CD4-positive, alpha-beta T cell treated with Interleukin-4 for 4 hours (primary cell): Measurements from ENCODE around the gene MARF1.
"Not testable (repeated sequence)": the region's sequence is repeated elsewhere in the genome, so short reads cannot be mapped to it uniquely, and the experiment has no call there.

ENCODE experiments used
- DNase-seq: peaks from one replicate; pipeline ENCODE4 v3.0.0-alpha.2; 2020

MARF1 gene

DNA sequence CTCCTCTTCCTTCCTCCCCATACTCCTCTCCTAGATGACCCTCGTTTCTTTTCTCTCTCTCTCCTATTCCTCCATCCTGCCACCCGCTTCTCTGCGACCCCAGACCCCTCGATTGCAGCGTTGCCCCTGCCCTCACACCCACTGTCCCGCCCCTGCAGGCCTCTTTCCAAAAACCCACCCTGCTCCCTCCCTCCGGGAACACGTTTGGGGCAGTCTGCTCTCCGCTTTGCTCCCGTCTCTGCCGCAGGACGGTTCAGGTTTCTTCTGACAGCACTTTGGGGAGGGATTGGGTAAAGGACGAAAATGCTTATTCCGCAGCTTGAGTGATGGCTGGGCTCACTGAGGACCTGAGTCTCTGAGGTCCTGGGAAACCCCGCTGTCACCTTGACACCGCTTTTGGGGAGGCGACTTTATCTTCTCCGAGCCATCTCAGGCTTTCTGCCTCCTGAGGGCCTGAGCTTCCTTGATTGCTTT is 7.8 kb upstream of the MARF1 start:
- DNase-seq = peak; percentile 54

DNA sequence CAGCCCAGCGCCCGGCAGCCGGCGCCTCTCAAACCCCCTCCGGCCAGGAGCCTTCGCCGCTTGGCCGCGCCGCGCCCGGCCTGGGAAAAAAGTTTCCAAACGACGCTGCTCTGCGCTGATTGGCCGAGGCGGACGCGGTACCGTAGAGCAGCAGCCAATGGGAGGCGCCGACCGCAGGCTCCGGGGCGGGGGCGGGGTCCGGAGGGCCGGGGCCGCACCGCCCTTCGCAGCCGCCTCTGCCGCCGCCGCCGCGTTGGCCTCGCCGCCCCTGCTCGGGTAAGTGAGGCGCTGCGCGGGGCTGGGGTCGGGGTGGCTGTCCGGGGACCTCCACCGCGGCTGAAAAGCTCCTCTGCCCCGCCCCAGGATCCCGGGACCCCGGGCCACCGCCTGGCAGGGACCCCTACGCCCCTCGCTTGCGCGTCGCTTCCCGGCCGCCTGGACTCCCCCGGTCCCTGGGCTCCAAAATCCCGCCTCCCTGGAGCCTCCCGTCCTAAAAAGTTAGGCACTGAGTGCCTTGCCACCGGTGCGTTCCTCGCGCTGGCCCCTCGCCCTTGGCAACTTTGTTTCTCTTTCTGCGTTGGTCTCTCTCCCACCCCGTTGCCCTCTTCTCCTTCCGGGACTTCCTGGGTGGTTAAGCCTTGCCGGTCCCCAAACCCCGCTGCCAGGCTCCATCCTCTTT is 7.2 kb upstream of the MARF1 start, which contains the start of gene NDE1:
TSS of gene NDE1 (plus strand) at position 227 of the 679 bp plus-strand sequence. CDS start 14,534 bp downstream, outside the sequence.
- peak; percentile 77 for DNase-seq

DNA sequence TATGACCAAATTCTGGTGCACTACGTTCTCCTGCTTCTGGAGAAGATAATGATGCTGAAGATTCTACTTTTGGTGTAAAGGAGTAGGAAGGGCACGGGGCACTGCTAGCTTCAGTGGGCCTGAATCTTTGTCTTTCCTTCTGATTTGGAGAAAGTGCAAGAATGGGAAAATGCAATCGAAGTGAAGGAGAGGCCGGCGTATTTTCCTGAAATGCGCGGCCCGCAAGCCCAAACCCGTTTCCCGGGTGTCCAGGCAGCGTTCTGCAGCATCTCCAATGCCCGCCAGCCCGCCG is 6.7 kb upstream of the MARF1 start:
- DNase-seq = no peak

DNA sequence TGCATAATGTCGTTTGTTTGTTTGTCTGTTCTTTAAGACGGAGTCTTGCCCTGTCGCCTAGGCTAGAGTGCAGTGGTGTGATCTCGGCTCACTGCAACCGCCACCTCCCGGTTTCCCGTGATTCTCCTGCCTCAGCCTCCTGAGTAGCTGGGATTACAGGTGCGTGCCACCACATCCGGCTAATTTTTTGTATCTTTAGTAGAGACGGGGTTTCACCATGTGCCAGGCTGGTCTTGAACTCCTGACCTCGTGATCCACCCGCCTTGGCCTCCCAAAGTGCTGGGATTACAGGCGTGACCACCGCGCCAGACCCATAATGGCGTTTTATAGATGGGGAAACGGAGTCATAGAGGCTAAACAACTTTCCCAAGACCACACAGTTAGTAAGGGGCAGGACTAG is 6.4 kb upstream of the MARF1 start:
- DNase-seq = not testable (repeated sequence)

- no peak for DNase-seq
Measured at GRCh38 chr16:15648135-15648730, 5.3 kb upstream of the MARF1 start.

DNA sequence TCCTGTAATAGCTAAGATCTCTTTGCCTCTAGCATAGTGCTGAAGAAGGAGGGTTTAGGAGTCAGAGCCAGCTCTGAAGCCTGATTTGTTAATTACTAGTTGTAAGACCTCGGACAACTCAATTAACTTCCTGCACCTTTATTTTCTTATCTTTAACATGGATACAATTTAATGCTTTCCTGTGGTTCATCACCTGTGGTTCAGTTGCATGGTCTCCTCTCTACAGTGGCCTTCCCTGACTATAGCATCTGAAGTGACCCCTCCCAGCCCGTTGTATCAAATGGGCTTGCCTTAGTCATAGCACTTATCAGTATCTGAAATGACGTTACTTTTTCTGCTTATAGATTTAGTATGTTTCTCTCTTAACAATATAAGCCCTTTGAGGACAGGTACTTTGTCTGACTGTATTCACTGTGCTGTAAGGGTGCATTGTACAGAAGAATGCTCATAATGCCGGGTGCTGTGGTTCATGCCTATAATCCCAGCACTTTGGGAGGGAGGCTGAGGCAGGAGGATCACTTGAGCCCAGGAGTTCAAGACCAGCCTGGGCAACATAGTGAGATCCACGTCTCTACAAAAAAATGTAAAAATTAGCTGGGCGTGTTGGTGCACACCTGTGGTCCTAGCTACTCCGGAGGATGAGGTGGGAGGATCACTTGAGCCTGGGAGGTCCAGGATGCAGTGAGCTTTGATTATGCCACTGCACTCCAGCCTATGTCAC is 4.5 kb upstream of the MARF1 start:
- no peak for DNase-seq

DNA sequence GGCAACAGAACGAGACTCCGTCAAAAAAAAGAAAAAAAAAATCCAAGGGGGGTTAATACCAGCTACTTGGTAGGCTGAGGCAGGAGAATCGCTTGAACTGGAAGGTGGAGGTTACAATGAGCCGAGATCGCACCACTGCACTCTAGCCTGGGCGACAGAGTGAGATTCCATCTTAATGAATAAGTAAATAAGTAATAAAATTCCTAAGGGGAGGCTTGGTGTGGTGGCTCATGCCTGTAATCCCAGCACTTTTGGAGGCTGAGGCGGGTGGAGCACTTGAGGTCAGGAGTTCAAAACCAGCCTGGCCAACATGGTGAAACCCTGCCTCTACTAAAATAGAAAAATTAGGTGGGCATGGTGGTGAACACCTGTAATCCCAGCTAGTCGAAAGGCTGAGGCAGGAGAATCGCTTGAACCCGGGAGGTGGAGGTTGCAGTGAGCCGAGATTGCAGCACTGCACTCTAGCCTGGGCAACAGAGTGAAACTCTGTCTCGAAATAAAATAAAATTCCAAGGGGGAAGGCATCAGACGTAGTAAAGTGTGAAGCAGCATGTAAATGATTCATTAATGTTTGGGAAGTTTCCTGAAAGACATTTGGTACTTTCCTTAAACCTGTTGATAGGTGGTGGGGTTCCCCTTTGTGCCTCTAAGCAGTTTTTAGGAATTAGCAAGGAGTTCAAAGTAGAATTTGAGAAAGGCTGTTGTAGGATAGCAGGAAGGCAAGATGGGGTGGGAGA is 3.8 kb upstream of the MARF1 start:
- not testable (repeated sequence) for DNase-seq

DNA sequence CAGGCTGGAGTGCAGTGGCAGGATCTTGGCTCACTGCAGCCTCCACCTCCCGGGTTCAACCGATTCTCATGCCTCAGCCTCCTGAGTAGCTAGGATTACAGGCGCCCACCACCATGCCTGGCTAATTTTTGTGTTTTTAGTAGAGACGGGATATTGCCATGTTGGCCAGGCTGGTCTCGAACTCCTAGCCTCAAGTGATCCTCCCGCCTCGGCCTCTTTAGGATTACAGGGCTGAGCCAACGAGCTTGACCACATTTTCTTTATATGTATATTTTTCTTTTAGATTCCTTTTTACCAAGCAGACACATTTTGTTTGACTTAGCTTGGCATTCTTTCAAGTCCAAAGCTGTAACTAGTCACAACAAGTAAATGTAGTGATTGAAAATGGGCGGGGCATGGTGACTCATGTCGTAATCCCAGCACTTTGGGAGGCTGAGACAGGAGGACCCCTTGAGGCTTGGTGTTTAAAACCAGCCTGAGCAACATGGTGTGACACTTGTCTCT is 2.1 kb upstream of the MARF1 start:
- peak; percentile 49 for DNase-seq

GRCh38 chr16:15644267-15644961 is 1.5 kb upstream of the MARF1 start:
- DNase-seq = no peak

DNA sequence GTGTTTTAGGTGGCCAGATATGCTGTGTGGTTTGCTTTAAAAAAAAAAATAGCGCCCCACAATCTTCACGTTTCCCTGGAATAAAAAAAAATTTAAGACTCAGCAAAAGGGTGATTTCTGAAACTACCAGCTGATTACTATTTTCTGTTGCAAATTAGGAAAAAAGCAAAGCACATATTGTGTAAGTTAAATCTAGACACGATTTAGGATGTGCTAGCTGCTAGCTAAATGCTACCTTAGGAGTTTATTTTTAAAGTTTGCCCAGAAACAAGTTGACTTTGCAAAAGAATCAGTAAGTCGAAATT is 944 bp upstream of the MARF1 start:
- no peak for DNase-seq

GRCh38 chr16:15642557-15643047 is 352 bp downstream of the MARF1 start:
- peak; percentile 90 for DNase-seq

DNA sequence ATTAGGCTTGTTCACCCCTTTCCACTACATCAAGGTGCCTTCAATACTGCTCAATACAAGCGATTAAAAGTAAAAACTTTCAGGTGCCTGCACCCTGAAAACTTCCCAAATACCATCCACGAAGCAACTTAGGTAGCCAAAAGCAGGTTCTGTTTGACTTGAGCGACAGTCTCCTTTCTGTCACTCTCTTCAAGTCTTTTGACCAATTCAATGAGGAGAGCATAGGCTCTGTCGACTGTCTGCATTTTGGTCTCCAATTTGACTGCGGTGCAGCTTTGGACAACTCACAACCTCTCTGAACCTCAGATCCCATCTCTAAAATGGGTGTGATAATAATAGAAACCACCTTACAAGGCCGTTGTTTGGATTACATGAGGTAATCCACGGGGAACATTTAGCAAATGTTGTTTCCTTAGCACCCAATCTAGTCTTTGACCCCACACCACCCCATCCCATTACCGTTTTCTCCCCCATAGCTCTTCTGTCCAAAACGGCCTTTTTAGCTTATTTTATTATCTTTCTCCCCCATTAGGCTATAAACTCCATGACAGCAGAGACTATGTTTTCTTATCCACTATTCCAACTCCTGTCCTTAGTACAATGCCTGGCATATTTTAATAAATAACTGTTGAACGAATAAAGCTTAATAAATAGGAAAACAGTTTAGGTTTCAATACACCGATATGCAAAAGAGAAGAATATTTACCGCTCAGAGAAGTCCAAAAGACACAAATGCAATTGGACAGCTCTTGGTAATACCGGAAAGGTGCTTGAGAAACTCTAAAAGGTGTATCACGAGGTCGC is 999 bp downstream of the MARF1 start:
- no peak for DNase-seq

DNA sequence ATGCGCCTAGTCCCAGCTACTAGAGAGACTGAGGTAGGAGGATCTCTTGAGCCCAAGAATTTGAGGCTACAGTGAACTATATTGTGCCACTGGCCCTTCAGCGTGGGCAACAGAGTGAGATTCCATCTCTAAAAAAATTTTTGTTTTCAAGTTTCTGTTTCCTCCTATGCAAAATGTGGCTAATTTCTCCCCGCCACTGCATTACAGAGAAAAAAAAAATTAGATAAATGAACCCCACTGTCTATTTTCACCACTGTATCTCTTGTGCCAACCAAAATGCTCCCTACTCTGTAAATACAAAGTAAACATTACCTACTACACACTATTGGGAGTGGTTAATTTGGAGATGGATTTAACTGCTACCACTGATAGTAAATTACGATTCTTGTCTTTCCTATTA is 2.0 kb downstream of the MARF1 start:
- DNase-seq = no peak

DNA sequence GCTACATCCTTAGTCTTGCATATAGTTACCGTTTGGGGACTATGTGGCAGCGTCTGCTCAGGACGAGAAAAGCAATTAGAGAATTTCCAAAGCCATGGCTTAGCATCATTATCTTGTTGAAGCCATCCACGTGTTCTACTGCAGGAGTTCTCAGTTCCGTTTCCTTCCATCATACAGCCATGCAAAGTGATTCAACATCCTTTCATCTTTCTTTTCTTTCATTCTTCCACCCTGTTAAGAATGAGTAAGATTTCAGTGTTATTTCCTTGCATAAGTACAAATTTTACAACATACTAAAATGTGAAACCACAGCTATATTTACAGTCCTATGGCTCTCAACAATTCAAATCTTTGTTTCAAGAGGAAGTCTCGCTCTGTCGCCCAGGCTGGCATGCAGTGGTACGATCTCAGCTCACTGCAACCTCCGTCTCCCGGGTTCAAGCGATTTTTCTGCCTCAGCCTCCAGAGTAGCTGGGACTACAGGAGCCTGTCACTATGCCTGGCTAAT is 3.8 kb downstream of the MARF1 start:
- peak; percentile 58 for DNase-seq

DNA sequence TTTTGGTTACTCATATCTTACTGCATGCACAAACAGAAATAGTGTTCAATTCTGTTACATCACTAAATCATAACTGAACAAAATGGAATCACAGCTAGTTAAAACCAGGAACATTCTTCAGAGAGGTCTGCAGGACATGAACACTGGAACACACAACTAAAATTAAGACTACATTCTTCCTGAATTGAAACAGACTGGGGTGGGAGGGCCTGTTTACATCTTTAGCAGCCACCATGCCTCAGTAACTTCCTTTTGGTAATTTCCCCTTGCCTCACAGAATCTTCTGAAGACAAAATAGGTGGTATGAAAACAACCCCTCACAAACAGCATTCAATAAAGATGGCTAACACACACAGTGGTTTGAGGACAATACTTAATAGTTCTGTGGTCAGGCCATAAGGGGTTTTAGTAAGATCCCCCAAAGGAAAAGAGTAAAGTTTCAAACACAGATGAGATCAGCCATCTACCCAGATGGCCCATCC is 6.5 kb downstream of the MARF1 start:
- peak; percentile 62 for DNase-seq

DNA sequence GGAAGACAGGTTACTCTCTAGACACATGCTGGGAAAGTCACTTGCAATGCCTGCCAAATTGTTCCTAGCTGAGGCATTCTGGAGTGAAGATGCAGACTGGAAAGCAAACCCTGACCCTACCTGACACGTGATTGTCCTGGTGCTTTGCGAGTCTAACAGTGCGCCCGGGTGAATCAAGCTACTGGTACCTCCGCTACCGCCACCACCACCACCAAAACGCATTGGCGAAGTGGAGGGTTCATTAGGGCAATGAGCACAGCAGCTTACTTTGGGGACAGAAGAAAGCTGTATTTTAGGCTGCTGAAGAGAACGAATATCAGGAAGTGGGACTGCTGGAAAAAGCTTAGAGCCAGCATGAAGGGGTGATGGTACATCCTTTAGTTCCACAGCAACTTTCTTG is 7.0 kb downstream of the MARF1 start:
- no peak for DNase-seq

GRCh38 chr16:15631730-15632409 is 11.1 kb downstream of the MARF1 start:
- no peak for DNase-seq

DNA sequence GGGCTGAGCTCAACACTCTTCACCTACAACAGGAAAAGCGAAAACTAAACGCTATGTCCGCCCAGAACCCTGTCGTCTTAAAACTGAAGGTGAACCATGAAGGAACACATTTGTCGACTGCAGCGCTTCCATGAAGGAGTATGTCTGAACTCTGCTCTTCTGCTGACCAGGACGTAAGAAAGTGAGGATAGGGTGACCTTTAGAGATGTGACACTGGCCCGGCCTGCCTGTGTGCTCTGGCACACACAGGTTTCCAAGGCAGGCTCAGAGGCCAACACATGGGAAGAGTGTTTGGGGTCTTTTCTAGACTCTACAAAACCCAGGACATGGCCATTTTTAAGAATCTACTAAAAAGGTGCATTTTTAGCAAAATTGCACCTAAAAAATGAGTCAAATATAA is 21.1 kb downstream of the MARF1 start:
- DNase-seq = no peak

GRCh38 chr16:15621456-15621855 is 21.5 kb downstream of the MARF1 start:
- no peak for DNase-seq

- no peak for DNase-seq
Measured at GRCh38 chr16:15620611-15621195, 22.3 kb downstream of the MARF1 start.
